Right lobe of liver (tissue), 4 donors: ENCODE results near the gene MAML3.

Experiments used
- POLR2A ChIP-seq: fragments of 450-650 bp; IDR thresholded peaks from one replicate; pipeline ENCODE4 v1.6.1; 2017; ENCODE audit warnings: antibody characterized with exemption, mild to moderate bottlenecking
- TF ChIP-seq, protein P1 (sequence below), 4 donors: fragments of 200-600 bp in 3 of 4; fragments of 450-650 bp in 1 of 4; IDR thresholded peaks; one replicate each; pipeline versions ENCODE4 v1.5.1 to v1.8.0; 2016 to 2022; ENCODE audit warnings: antibody characterized with exemption in 4 of 4, mild to moderate bottlenecking in 2 of 4
- donor health status: DM: no; HTN: no; CAD: no.
- donor health status: DM: no; HTN: no; CAD: no.
- donor health status: DM: no; HTN: yes; CAD: no.

DNA sequence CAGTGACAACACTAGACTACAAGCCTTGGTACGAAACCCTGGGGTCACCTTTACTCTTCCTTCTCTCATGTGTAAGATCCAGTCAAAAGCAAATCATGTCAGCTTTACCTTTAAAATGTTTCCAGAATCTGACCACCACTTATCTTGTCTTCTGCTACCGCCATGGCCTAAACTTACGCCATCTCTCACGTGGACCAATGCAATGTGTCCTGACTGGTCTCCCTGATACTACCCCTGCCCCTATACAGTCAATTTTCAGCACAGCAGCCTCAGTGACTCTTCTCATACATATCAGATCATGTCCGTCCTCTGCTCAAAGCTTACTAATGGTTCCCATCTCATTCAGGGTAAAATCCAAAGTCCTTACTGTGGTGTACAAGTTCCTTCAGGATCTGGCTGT lies 15.0 kb upstream of the MAML3 start:
- no peak for TF ChIP-seq POLR2A
- TF ChIP-seq, protein P1, sequence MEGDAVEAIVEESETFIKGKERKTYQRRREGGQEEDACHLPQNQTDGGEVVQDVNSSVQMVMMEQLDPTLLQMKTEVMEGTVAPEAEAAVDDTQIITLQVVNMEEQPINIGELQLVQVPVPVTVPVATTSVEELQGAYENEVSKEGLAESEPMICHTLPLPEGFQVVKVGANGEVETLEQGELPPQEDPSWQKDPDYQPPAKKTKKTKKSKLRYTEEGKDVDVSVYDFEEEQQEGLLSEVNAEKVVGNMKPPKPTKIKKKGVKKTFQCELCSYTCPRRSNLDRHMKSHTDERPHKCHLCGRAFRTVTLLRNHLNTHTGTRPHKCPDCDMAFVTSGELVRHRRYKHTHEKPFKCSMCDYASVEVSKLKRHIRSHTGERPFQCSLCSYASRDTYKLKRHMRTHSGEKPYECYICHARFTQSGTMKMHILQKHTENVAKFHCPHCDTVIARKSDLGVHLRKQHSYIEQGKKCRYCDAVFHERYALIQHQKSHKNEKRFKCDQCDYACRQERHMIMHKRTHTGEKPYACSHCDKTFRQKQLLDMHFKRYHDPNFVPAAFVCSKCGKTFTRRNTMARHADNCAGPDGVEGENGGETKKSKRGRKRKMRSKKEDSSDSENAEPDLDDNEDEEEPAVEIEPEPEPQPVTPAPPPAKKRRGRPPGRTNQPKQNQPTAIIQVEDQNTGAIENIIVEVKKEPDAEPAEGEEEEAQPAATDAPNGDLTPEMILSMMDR (IDR thresholded peaks at IDR 0.05), result no peak
